ENCODE measurements around the gene EMC9. TPM values are rescaled to one million over a fixed set of nuclear protein-coding genes. Genes with fewer than 3 reads are reported as not detected.

The EMC9 gene
- 47.8 to 65.7 TPM (median 59.1 TPM) in 5 replicates for total RNA-seq (2022; extraction: Qiagen RNA extraction; ENCODE audit: low read depth)

GRCh38 chr14:24141097-24141880 is at the start of gene EMC9:
Gene EMC9, minus strand, starts transcription at chr14:24141591. Its CDS starts 287 bp downstream, at chr14:24141304.

GRCh38 chr14:24188251-24189058 is 47.1 kb upstream of the EMC9 start, which contains the start of gene IPO4:
Gene IPO4, minus strand, starts transcription at chr14:24188816. Its CDS starts 29 bp downstream, at chr14:24188787.

GRCh38 chr14:24171422-24172260 is 30.2 kb upstream of the EMC9 start, which contains the start of gene REC8:
Gene REC8, plus strand, starts transcription at chr14:24172080. Its CDS starts 473 bp downstream, at chr14:24172553.

GRCh38 chr14:24160850-24161804 is 19.7 kb upstream of the EMC9 start, which contains the start of gene IRF9:
Gene IRF9, plus strand, starts transcription at chr14:24161265. Its CDS starts 880 bp downstream, at chr14:24162145.

GRCh38 chr14:24146978-24147760 is 5.8 kb upstream of the EMC9 start, which contains the start of gene RNF31:
Gene RNF31, plus strand, starts transcription at chr14:24147498. Its CDS starts 201 bp downstream, at chr14:24147699.

GRCh38 chr14:24146453-24146977 is 5.1 kb upstream of the EMC9 start, which contains the start of gene PSME2:
Gene PSME2, minus strand, starts transcription at chr14:24146610. Its CDS starts 29 bp downstream, at chr14:24146581.

GRCh38 chr14:24135834-24136683 is 5.3 kb downstream of the EMC9 start, which contains the start of gene PSME1:
Gene PSME1, plus strand, starts transcription at chr14:24136194. Its CDS starts 69 bp downstream, at chr14:24136263.

GRCh38 chr14:24130380-24130716 is 11.0 kb downstream of the EMC9 start, which contains the start of gene FITM1:
Gene FITM1, plus strand, starts transcription at chr14:24130659. Its CDS starts 905 bp downstream, at chr14:24131564.

GRCh38 chr14:24114532-24115421 is 26.6 kb downstream of the EMC9 start, which contains the start of the genes DCAF11 and NRL:
Gene DCAF11, plus strand, starts transcription at chr14:24114777. Its CDS starts 818 bp downstream, at chr14:24115595.
Gene NRL, minus strand, starts transcription at chr14:24114949. Its CDS starts 32,101 bp downstream, at chr14:24082848.

GRCh38 chr14:24093901-24094840 is 47.2 kb downstream of the EMC9 start, which contains the start of gene PCK2:
Gene PCK2, plus strand, starts transcription at chr14:24094311. Its CDS starts 95 bp downstream, at chr14:24094406.

Other genes with a start within 250 kb of the EMC9 start
- gene DHRS4, start 187.8 kb downstream of the EMC9 start, total RNA-seq (2022; extraction: Qiagen RNA extraction; ENCODE audit: low read depth) = 43.5 to 48.5 TPM (median 45.9 TPM) in 5 replicates
- gene DHRS4L2, start 152.7 kb downstream of the EMC9 start, total RNA-seq (2022; extraction: Qiagen RNA extraction; ENCODE audit: low read depth) = 21.5 to 34.0 TPM (median 29.9 TPM) in 5 replicates
- 0.33 to 0.75 TPM (median 0.61 TPM) in 5 replicates for gene CARMIL3, start 89.6 kb downstream of the EMC9 start, total RNA-seq (2022; extraction: Qiagen RNA extraction; ENCODE audit: low read depth)
- 0.06 to 0.16 TPM (median 0.15 TPM) in 3 of 5 replicates, not detected in the others for gene CPNE6, start 70.0 kb downstream of the EMC9 start, total RNA-seq (2022; extraction: Qiagen RNA extraction; ENCODE audit: low read depth)
- gene PCK2, start 47.3 kb downstream of the EMC9 start, total RNA-seq (2022; extraction: Qiagen RNA extraction; ENCODE audit: low read depth) = 18.0 to 23.5 TPM (median 19.5 TPM) in 5 replicates
- gene DCAF11, start 26.8 kb downstream of the EMC9 start, total RNA-seq (2022; extraction: Qiagen RNA extraction; ENCODE audit: low read depth) = 19.4 to 22.8 TPM (median 20.8 TPM) in 5 replicates
- gene NRL, start 26.6 kb downstream of the EMC9 start, total RNA-seq (2022; extraction: Qiagen RNA extraction; ENCODE audit: low read depth) = 0.75 to 1.1 TPM (median 1.0 TPM) in 5 replicates
- gene FITM1, start 10.9 kb downstream of the EMC9 start, total RNA-seq (2022; extraction: Qiagen RNA extraction; ENCODE audit: low read depth) = 0.17 TPM in 2 of 5 replicates, not detected in the others
- gene PSME1, start 5.4 kb downstream of the EMC9 start, total RNA-seq (2022; extraction: Qiagen RNA extraction; ENCODE audit: low read depth) = 157 to 192 TPM (median 167 TPM) in 5 replicates
- 161 to 196 TPM (median 170 TPM) in 5 replicates for gene PSME2, start 5.0 kb upstream of the EMC9 start, total RNA-seq (2022; extraction: Qiagen RNA extraction; ENCODE audit: low read depth)
- 20.9 to 32.8 TPM (median 29.5 TPM) in 5 replicates for gene RNF31, start 5.9 kb upstream of the EMC9 start, total RNA-seq (2022; extraction: Qiagen RNA extraction; ENCODE audit: low read depth)
- 15.3 to 20.5 TPM (median 18.1 TPM) in 5 replicates for gene IRF9, start 19.7 kb upstream of the EMC9 start, total RNA-seq (2022; extraction: Qiagen RNA extraction; ENCODE audit: low read depth)
- 3.5 to 5.5 TPM (median 5.2 TPM) in 5 replicates for gene REC8, start 30.5 kb upstream of the EMC9 start, total RNA-seq (2022; extraction: Qiagen RNA extraction; ENCODE audit: low read depth)
- 71.7 to 83.4 TPM (median 76.3 TPM) in 5 replicates for gene IPO4, start 47.2 kb upstream of the EMC9 start, total RNA-seq (2022; extraction: Qiagen RNA extraction; ENCODE audit: low read depth)
- gene TM9SF1, start 53.9 kb upstream of the EMC9 start, total RNA-seq (2022; extraction: Qiagen RNA extraction; ENCODE audit: low read depth) = 63.4 to 67.1 TPM (median 65.5 TPM) in 5 replicates
- not detected in 5 replicates for gene TSSK4, start 64.1 kb upstream of the EMC9 start, total RNA-seq (2022; extraction: Qiagen RNA extraction; ENCODE audit: low read depth)
- 76.1 to 96.4 TPM (median 81.8 TPM) in 5 replicates for gene CHMP4A, start 71.9 kb upstream of the EMC9 start, total RNA-seq (2022; extraction: Qiagen RNA extraction; ENCODE audit: low read depth)
- 28.4 to 32.8 TPM (median 30.6 TPM) in 5 replicates for gene MDP1, start 74.5 kb upstream of the EMC9 start, total RNA-seq (2022; extraction: Qiagen RNA extraction; ENCODE audit: low read depth)
- 438 to 493 TPM (median 454 TPM) in 5 replicates for gene NEDD8, start 90.8 kb upstream of the EMC9 start, total RNA-seq (2022; extraction: Qiagen RNA extraction; ENCODE audit: low read depth)
- 55.3 to 62.7 TPM (median 61.5 TPM) in 5 replicates for gene GMPR2, start 91.3 kb upstream of the EMC9 start, total RNA-seq (2022; extraction: Qiagen RNA extraction; ENCODE audit: low read depth)
- 31.8 to 38.3 TPM (median 37.1 TPM) in 5 replicates for gene TINF2, start 101.0 kb upstream of the EMC9 start, total RNA-seq (2022; extraction: Qiagen RNA extraction; ENCODE audit: low read depth)
- 0.81 to 1.5 TPM (median 1.2 TPM) in 5 replicates for gene TGM1, start 121.6 kb upstream of the EMC9 start, total RNA-seq (2022; extraction: Qiagen RNA extraction; ENCODE audit: low read depth)
- gene RABGGTA, start 130.0 kb upstream of the EMC9 start, total RNA-seq (2022; extraction: Qiagen RNA extraction; ENCODE audit: low read depth) = 16.1 to 17.8 TPM (median 17.2 TPM) in 5 replicates
- gene DHRS1, start 158.2 kb upstream of the EMC9 start, total RNA-seq (2022; extraction: Qiagen RNA extraction; ENCODE audit: low read depth) = 8.1 to 13.1 TPM (median 10.3 TPM) in 5 replicates
- gene NOP9, start 158.3 kb upstream of the EMC9 start, total RNA-seq (2022; extraction: Qiagen RNA extraction; ENCODE audit: low read depth) = 14.8 to 17.6 TPM (median 16.2 TPM) in 5 replicates
- 0.17 to 0.72 TPM (median 0.19 TPM) in 5 replicates for gene CIDEB, start 166.4 kb upstream of the EMC9 start, total RNA-seq (2022; extraction: Qiagen RNA extraction; ENCODE audit: low read depth)
- gene LTB4R2, start 168.5 kb upstream of the EMC9 start, total RNA-seq (2022; extraction: Qiagen RNA extraction; ENCODE audit: low read depth) = 2.8 to 5.1 TPM (median 4.4 TPM) in 5 replicates
- gene LTB4R, start 169.9 kb upstream of the EMC9 start, total RNA-seq (2022; extraction: Qiagen RNA extraction; ENCODE audit: low read depth) = 3.9 to 6.3 TPM (median 5.2 TPM) in 5 replicates
- gene ADCY4, start 193.5 kb upstream of the EMC9 start, total RNA-seq (2022; extraction: Qiagen RNA extraction; ENCODE audit: low read depth) = not detected in 5 replicates
- gene RIPK3, start 198.4 kb upstream of the EMC9 start, total RNA-seq (2022; extraction: Qiagen RNA extraction; ENCODE audit: low read depth) = not detected in 5 replicates
- gene NFATC4, start 226.6 kb upstream of the EMC9 start, total RNA-seq (2022; extraction: Qiagen RNA extraction; ENCODE audit: low read depth) = 0.06 to 0.47 TPM (median 0.31 TPM) in 3 of 5 replicates, not detected in the others